SU-DHL-6 (cell line): ENCODE results near the gene GRIK3.

Source experiments
- CTCF ChIP-seq: fragments of 200-600 bp; sonication (generic); IDR thresholded peaks from one replicate; pipeline ENCODE4 v1.5.1; 2017; ENCODE audit warnings: antibody characterized with exemption, mild to moderate bottlenecking, low read length, moderate library complexity; ENCODE audit not compliant: insufficient read depth, poor library complexity, severe bottlenecking
- EZH2phosphoT487 ChIP-seq: fragments of 200-600 bp; sonication (generic), shearing (Covaris generic); conservative IDR thresholded peaks from 2 replicates; pipeline ENCODE4 v1.6.1; 2018; ENCODE audit warnings: mild to moderate bottlenecking, antibody characterized with exemption, low read length, moderate library complexity, mixed read lengths

GRCh38 chr1:36755303-36756230 lies 278.7 kb downstream of the GRIK3 start:
- TF ChIP-seq CTCF, result no peak
- TF ChIP-seq EZH2phosphoT487, result no peak
